Parathyroid adenoma (tissue), 2 donors: ENCODE measurements around the gene APC2.
A peak's percentile ranks its signal among the peaks of the same experiment; 100 is the strongest.

Source experiments
- H2AFZ ChIP-seq: fragments of 300-600 bp; sonication (generic); one replicate; pipeline ENCODE4 v1.7.0; 2017; ENCODE audit warnings: antibody characterized with exemption, mild to moderate bottlenecking
- H3K27ac ChIP-seq: fragments of 300-600 bp; sonication (generic); one replicate; pipeline ENCODE4 v1.7.0; 2017
- H3K27me3 ChIP-seq: fragments of 300-600 bp; sonication (generic); one replicate; pipeline ENCODE4 v1.7.0; 2017; ENCODE audit warnings: low read length; ENCODE audit not compliant: control insufficient read depth, insufficient read depth
- H3K36me3 ChIP-seq: fragments of 300-600 bp; sonication (generic); one replicate; pipeline ENCODE4 v1.7.0; 2017; ENCODE audit warnings: low read length; ENCODE audit not compliant: control insufficient read depth, insufficient read depth
- H3K4me1 ChIP-seq: fragments of 300-600 bp; sonication (generic); one replicate; pipeline ENCODE4 v1.7.0; 2017; ENCODE audit warnings: control low read depth
- H3K4me2 ChIP-seq: fragments of 300-600 bp; sonication (generic); one replicate; pipeline ENCODE4 v1.7.0; 2017; ENCODE audit warnings: low read length
- H3K4me3 ChIP-seq: fragments of 300-600 bp; sonication (generic); one replicate; pipeline ENCODE4 v1.7.0; 2017; ENCODE audit warnings: low read depth, low read length
- H3K79me2 ChIP-seq: fragments of 300-600 bp; sonication (generic); one replicate; pipeline ENCODE4 v1.7.0; 2017; ENCODE audit warnings: control low read depth
- H3K9ac ChIP-seq: fragments of 300-600 bp; sonication (generic); one replicate; pipeline ENCODE4 v1.7.0; 2017; ENCODE audit warnings: mild to moderate bottlenecking
- H3K9me3 ChIP-seq: fragments of 300-600 bp; sonication (generic); one replicate; pipeline ENCODE4 v1.7.0; 2017; ENCODE audit warnings: low read length; ENCODE audit not compliant: control insufficient read depth
- TF ChIP-seq, protein P1 (sequence below): fragments of 300-600 bp; sonication (generic); IDR thresholded peaks from one replicate; pipeline ENCODE4 v1.7.0; 2017; ENCODE audit warnings: antibody characterized with exemption, mild to moderate bottlenecking
- donor health status: primary hyperparathyroidism.

The APC2 gene

GRCh38 chr19:1503925-1504773 is 54.2 kb downstream of the APC2 start:
- no peak overlapping the region for H3K9ac ChIP-seq
- H3K4me3 ChIP-seq: no peak overlapping the region
- no peak overlapping the region for H3K4me2 ChIP-seq
- H2AFZ ChIP-seq: no peak overlapping the region
- peaks cover 2% of the 10 kb centered on the region for H3K4me1 ChIP-seq
- H3K36me3 ChIP-seq: no peaks in the 10 kb centered on the region
- no peaks in the 10 kb centered on the region for H3K9me3 ChIP-seq
- TF ChIP-seq, protein P1, sequence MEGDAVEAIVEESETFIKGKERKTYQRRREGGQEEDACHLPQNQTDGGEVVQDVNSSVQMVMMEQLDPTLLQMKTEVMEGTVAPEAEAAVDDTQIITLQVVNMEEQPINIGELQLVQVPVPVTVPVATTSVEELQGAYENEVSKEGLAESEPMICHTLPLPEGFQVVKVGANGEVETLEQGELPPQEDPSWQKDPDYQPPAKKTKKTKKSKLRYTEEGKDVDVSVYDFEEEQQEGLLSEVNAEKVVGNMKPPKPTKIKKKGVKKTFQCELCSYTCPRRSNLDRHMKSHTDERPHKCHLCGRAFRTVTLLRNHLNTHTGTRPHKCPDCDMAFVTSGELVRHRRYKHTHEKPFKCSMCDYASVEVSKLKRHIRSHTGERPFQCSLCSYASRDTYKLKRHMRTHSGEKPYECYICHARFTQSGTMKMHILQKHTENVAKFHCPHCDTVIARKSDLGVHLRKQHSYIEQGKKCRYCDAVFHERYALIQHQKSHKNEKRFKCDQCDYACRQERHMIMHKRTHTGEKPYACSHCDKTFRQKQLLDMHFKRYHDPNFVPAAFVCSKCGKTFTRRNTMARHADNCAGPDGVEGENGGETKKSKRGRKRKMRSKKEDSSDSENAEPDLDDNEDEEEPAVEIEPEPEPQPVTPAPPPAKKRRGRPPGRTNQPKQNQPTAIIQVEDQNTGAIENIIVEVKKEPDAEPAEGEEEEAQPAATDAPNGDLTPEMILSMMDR: no peak
- H3K27ac ChIP-seq: no peak overlapping the region
- H3K27me3 ChIP-seq: no peaks in the 10 kb centered on the region
- H3K79me2 ChIP-seq: no peaks in the 10 kb centered on the region

DNA sequence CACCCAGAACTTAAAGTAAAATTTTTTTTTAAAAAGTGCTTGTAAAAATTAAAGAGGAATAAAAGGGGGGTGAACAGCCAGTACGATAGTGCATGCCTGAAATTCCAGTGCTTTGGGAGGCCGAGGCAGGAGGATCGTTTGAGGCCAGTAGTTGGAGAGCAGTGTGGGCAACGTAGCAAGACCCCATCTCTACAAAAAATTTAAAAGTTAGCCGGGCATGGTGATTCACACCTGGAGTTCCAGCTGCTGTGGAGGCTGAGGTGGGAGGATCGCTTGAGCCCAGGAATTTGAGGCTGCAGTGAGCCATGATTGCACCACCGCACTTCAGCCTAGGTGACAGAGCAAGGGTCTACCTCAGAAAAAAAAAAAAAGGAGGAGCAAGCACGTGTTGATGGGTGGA is 55.1 kb downstream of the APC2 start:
- Histone ChIP-seq H3K79me2 (no peaks in the 10 kb centered on the region), H3K27ac (no peak overlapping the region), H3K4me1 (peaks cover 2% of the 10 kb centered on the region), H3K27me3 (no peaks in the 10 kb centered on the region), H3K36me3 (no peaks in the 10 kb centered on the region), H3K9ac (no peak overlapping the region), H3K4me3 (no peak overlapping the region), H3K9me3 (no peaks in the 10 kb centered on the region), H3K4me2 (no peak overlapping the region), H2AFZ (no peak overlapping the region)
- TF ChIP-seq, protein P1: no peak

DNA sequence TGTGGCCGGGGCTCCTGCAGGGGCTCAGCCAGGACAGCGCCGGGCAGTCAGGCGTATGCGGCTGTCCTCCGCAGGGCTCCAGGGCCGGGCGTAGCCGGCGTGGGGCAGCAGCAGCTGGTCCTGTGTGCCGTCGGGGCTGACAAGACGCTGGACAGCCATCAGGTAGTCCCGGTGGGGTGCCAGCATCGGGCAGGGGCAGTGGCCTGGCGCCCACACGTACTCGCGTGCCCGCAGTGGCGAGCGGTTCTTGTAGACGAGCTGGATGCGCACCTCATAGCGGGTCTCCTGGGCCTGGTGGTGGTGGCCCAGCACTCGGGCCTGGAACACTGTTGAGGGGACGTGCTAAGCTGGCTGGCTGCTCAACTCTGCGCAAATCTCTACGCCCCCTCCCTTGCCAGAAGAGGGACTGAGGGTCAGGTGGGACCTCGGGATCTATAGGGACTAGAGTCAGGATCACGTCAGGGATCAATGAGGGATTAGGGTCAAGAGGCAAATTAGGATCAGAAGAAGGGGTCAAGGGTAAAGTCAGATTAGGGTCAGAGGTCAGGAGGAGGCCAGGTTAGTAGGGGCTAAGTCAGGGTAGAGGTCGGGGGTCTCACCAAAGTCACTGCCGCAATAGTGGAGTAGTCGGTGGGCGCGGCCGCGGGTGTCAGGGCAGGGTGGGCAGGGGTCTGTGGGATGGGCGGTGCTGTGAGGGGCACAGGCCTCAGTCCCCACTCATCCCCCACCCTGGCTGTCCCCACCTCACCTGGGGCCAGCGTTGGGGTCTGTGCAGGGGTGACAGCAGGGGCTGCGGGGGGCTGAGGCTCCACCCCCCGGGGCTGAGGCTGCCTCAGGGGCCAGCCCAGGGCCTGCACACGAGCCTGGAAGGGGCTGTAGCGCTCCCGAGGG is 56.3 kb downstream of the APC2 start:
- Histone ChIP-seq H2AFZ (no peak overlapping the region), H3K79me2 (no peaks in the 10 kb centered on the region), H3K4me2 (no peak overlapping the region), H3K4me3 (no peak overlapping the region), H3K4me1 (peaks cover 2% of the 10 kb centered on the region), H3K9ac (no peak overlapping the region), H3K27me3 (no peaks in the 10 kb centered on the region), H3K27ac (no peak overlapping the region), H3K36me3 (no peaks in the 10 kb centered on the region), H3K9me3 (no peaks in the 10 kb centered on the region)
- TF ChIP-seq, protein P1: no peak

DNA sequence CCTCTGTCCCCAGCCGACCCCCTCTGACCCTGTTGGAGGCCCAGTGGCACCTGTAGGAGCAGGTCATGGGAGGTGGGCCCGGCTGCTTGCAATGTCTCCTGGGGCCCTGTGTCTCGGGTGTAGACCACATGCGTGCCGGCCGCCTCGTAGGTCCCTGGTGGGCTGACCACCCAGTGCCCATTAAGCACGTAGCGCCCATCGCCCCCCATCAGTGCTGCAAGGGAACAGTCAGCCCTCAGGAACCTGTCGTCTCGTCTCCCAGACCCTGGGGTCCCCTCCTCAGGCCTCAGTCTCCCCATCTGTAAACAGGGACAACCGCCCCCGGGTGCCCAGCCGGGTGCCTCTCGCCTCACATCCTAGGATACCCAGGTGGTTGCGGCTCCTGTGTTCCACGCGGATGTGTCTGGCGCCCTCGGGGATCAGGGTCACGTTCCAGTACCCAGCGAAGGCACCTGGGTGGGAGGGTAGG is 57.3 kb downstream of the APC2 start:
- Histone ChIP-seq H2AFZ (no peak overlapping the region), H3K27me3 (no peaks in the 10 kb centered on the region), H3K9ac (no peak overlapping the region), H3K36me3 (no peaks in the 10 kb centered on the region), H3K4me3 (peak overlapping the region; percentile 58), H3K27ac (no peak overlapping the region), H3K9me3 (no peaks in the 10 kb centered on the region), H3K4me1 (peaks cover 2% of the 10 kb centered on the region), H3K4me2 (peak overlapping the region; percentile 95), H3K79me2 (no peaks in the 10 kb centered on the region)
- TF ChIP-seq, protein P1: no peak
